NCI-H748 (cell line): ENCODE data around the gene KCNG2.
A peak's percentile ranks its signal among the peaks of the same experiment; 100 is the strongest.
"Not testable (repeated sequence)": the region's sequence is repeated elsewhere in the genome, so short reads cannot be mapped to it uniquely, and the experiment has no call there.

ENCODE experiments used
- DNase-seq: peaks from one replicate; lab custom pipeline; 2025; ENCODE audit not compliant: unreplicated experiment; lab: John Stamatoyannopoulos, UW

KCNG2 gene

GRCh38 chr18:79851489-79851888 lies 53.8 kb downstream of the KCNG2 start:
- DNase-seq, result no peak

- DNase-seq, result no peak
Measured at GRCh38 chr18:79851950-79852349, 54.2 kb downstream of the KCNG2 start.

GRCh38 chr18:79852561-79853302 lies 55.0 kb downstream of the KCNG2 start:
- DNase-seq, result no peak

- no peak for DNase-seq
Measured at GRCh38 chr18:79853303-79853992, 55.7 kb downstream of the KCNG2 start.

- DNase-seq, result no peak
Measured at GRCh38 chr18:79853993-79854364, 56.2 kb downstream of the KCNG2 start.

- peak; percentile 16 for DNase-seq
Measured at GRCh38 chr18:79855147-79855933, 57.6 kb downstream of the KCNG2 start.

GRCh38 chr18:79856119-79857007 lies 58.6 kb downstream of the KCNG2 start:
- DNase-seq, result peak; percentile 82

- peak; percentile 66 for DNase-seq
Measured at GRCh38 chr18:79857082-79857671, 59.4 kb downstream of the KCNG2 start.

- no peak for DNase-seq
Measured at GRCh38 chr18:79859314-79859713, 61.6 kb downstream of the KCNG2 start.

GRCh38 chr18:79861687-79862086 lies 63.9 kb downstream of the KCNG2 start:
- no peak for DNase-seq

- DNase-seq, result no peak
Measured at GRCh38 chr18:79862562-79862961, 64.8 kb downstream of the KCNG2 start.

- no peak for DNase-seq
Measured at GRCh38 chr18:79863161-79864005, 65.6 kb downstream of the KCNG2 start.

GRCh38 chr18:79864006-79864725 lies 66.4 kb downstream of the KCNG2 start:
- DNase-seq, result no peak

GRCh38 chr18:79864955-79865354 lies 67.2 kb downstream of the KCNG2 start:
- DNase-seq, result not testable (repeated sequence)

GRCh38 chr18:79865951-79866350 lies 68.2 kb downstream of the KCNG2 start:
- not testable (repeated sequence) for DNase-seq

GRCh38 chr18:79866889-79867574 lies 69.3 kb downstream of the KCNG2 start:
- DNase-seq, result no peak

GRCh38 chr18:79867666-79868065 lies 69.9 kb downstream of the KCNG2 start:
- no peak for DNase-seq

- no peak for DNase-seq
Measured at GRCh38 chr18:79868168-79868784, 70.5 kb downstream of the KCNG2 start.
